HL-60/S4 treated with retinoic acid at 250 ng/mL for 4 days and 3 days (cell line): ENCODE measurements around the gene OR2T3.
"Not testable (repeated sequence)": the region's sequence is repeated elsewhere in the genome, so short reads cannot be mapped to it uniquely, and the experiment has no call there.

ENCODE experiments used
- in situ Hi-C: fragments of 300-500 bp; cut with MboI; formaldehyde crosslinking; loops from 2 replicates; pipeline ENCODE4 v1.7.0; 2022; ENCODE audit warnings: low sequenced_read_pairs

OR2T3 gene

DNA sequence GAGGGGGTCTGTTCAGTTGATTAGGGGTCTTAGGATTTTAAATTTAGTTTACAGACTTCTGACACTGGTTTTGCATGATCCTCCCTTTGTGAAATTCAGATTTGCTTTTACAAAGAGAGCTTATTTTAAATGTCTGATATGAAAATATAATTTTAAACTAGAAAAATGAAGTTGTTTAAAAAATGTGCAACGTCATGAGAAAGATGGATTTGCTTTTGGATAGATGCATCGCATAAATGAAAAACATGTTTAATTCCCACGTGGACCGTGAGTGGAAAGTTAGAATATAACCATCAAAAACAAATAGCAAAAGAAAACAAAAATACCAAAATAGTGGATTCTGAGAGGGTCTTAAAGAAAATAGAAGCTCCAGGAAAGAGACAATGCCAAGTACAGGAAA, 2.0 kb upstream of the OR2T3 start:
- in situ Hi-C loops, result no loop called here

DNA sequence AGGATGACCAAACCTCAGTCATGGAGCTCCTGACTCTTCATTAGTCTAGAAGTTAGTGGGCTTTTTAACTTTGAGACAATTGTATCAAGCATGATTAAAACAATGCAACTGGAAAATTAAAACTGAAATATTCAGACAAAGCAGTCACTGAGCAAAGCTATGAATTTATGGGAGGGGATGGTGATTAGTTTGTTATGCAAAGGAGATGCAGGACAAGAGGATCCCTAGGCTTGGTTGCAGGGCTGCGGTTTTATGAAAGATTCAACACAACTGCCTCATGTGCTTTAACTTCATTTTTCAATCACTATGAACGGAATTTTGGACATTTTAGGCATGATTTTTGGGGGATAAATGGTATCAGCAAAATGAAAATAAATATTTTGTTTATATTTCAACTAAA, 1.0 kb upstream of the OR2T3 start:
- in situ Hi-C loops, result not testable (repeated sequence)

DNA sequence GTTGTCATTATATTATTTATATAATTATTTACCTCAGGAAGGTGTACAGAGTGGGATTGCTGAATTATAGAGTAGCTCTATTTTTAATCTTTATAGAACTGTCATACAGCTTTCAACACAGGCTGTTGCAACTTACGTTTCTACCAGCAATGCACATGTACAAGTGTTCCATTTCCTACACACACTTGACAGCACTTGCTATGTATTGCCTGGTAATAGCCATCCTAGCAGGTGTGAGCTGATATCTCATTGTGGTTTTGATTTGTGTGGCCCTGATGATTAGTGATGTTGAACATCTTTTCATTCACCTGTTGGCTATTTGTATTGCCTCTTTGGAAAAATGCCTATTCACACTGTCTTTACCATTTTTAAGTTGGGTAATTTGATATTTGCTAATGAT, 2.5 kb downstream of the OR2T3 start:
- in situ Hi-C loops, result not testable (repeated sequence)

DNA sequence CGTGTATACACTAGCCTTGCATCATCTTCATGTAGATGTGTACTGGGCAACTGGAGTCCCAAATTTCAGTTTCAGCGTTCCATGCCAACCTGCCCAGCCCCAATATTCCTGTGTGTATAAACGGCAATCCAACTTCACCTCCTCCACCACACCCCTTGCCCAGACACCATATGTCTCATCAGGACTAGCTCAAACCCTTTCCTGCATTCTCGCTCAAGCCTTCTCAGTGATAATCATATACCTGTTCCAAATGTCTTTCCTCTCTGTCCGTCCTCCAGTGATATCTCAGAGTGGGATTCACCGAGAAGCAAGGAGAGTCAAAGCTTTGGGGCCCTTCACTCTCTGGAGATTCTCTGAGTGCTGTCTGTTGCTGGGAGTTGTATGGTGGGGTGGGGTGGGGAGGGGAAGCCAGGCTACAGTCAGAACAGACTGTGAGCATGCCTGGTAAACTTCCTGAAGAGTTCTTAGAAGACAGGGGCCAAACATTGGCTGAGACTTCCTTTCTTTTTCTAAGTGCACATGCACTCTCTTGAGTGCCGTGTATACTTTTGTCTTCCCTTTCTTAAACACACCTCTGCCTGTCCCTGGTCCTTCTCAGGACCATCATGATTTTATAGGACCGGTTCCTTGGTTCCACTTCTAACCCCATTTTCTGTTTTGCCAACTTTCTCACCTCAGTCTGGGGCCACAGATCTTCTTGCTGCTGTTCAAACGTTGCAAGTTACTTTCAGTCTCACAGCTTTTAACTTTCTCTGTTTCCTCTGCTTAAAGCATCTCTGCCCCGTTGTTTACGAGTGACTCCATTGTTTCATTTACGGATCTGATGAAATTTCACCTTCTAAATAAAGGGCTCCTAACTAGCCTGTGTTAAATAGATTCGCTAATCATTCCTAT, 8.8 kb downstream of the OR2T3 start:
- in situ Hi-C loops, result not testable (repeated sequence)

DNA sequence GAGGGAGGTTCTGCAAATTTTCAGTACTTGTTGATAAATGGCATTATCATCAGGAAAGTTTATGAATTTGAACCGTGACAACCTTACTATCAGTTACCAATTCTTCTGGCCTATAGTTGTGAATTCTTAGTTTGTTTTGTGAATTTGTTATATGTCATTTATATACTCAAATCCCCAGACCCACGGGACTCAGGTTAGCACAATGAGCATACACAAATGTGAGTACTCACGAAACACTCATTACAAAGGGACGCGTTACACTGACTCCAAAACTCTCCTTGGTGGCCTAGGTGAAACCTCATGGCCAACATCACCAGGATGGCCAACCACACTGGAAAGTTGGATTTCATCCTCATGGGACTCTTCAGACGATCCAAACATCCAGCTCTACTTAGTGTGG, 15.1 kb downstream of the OR2T3 start, which contains the start of gene OR2T5:
Gene OR2T5 (plus strand): TSS at position 301 of the 400 bp plus-strand sequence. CDS start 0 bp downstream, at position 301.
- in situ Hi-C loops, result not testable (repeated sequence)

DNA sequence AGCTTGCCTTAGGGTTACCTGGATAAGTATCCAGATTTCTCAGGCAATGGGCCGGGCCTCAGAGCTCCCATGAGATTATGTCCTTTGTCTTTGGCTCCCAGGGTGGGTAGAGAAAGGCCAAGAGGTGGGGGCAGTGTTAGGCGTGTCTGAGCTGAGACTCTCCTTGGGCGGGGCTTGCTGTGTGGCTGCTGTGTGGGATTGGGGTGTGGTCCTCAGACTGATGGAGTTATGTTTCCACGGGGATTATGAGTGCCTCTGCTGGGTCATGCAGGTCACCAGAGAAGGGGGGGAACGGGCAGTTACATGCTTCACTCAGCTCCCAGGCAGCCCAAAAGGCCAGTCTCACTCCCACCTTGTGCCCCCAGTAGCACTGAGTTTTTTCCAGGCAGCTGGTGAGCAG, 23.5 kb downstream of the OR2T3 start:
- in situ Hi-C loops, result not testable (repeated sequence)

DNA sequence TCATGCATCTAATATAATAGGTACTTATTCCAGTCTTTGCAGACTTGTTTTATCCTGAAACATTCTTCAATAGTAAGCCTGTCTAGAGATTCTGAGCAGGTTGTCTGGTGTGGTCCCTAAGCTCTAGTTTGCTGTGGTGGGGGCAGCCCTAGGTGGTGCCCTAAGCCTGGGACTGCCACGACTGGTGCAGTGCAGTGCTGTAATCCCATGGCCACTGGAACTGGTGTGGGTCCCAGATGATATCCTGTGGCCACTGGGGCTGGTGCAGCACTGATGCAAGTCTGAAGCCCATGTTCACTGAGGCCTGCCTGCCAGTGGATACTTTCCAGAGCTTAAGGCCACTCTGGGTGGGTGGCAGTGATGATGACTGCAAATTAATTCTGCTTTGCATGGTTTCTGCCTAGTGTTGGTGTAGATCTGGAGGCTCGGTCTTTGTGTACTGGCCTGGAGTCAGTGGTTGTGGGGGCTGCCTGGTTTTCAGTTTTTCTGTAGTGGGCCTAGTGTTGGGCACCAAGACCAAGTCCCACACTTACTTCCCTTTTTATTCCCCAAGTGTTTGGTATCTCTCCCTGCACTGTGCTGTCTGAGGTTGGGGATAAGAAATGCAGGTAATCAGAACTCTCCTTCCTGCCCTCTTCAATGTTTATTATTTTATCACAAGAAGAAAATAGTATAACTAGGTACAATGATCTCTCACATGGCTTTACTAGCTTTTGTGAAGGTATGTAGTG, 27.3 kb downstream of the OR2T3 start:
- in situ Hi-C loops, result not testable (repeated sequence)

DNA sequence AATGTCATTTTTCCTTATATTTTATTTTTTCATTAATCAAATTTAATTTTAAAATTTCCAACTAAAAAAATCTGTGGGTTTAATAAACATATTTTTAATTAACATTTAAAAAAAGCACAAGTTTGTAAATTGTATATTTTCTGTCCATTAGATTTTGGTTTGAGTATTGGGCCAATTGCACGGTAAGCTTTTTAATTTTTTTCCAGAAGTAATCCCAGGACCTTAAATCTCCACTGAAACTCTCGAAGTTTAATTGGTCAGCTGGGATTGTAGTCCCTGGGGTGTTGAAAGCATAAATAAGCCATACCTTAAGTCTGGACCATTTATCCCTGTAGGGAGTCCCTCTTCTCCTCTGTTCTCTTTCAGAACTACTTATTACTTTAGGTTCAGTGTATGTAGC, 34.6 kb downstream of the OR2T3 start, which contains the start of gene OR2G6:
Gene OR2G6 (plus strand): TSS at position 301 of the 400 bp plus-strand sequence. CDS start 13,574 bp downstream, outside the sequence.
- in situ Hi-C loops, result not testable (repeated sequence)

DNA sequence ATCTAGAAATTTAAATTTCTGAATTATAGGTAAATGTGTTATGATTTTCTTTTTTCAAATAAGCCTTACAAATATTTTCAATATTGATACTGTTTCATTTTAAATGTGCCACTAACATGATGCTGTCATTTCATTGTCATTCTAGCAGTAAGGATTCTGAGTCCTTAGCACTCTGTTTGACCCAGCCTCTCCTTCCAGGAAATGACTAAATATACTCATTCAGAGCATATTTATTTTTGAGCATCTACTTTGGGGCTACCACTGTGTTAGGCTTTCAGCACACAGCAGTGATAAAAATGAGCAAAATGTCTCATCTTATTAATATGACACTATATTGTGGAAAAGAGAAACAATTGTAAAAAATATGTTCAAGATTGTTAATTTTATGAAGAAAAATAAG, 37.1 kb downstream of the OR2T3 start:
- in situ Hi-C loops, result not testable (repeated sequence)

DNA sequence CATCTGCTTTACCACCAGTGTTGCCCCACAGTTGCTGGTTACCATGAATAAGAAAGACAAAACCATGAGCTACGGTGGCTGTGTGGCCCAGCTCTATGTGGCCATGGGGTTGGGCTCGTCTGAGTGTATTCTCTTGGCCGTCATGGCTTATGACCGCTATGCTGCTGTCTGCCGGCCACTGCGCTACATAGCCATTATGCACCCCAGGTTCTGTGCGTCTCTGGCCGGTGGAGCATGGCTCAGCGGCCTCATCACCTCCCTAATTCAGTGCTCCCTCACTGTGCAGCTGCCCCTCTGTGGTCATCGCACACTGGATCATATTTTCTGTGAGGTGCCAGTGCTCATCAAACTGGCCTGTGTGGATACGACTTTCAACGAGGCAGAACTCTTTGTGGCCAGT, 48.7 kb downstream of the OR2T3 start:
- in situ Hi-C loops, result no loop called here
